AG04449 (cell line): Measurements from ENCODE around the gene OR8D2.

Experiments used
- CTCF ChIA-PET: fragments of 350-600 bp; formaldehyde crosslinking; extraction: SDS; loops from one replicate; lab custom pipeline; 2021; ENCODE audit warnings: antibody characterized with exemption; lab: Yijun Ruan, JAX
- POLR2A ChIA-PET: fragments of 400-600, 350-600 bp; formaldehyde crosslinking; extraction: SDS; loops from one replicate; lab custom pipeline; 2020; ENCODE audit warnings: antibody characterized with exemption, inconsistent platforms; lab: Yijun Ruan, JAX
- DNase-seq: peaks from one replicate; pipeline ENCODE4 v3.0.0-alpha.2; 2010; ENCODE audit warnings: low read depth, low spot score
- H3K4me3 ChIP-seq: 2 replicates; pipeline ENCODE4 v1.5.1; 2011; ENCODE audit warnings: low read depth, mild to moderate bottlenecking, control low read depth, low read length
- CTCF ChIP-seq: IDR thresholded peaks from one replicate; pipeline ENCODE4 v1.5.1; 2011; ENCODE audit warnings: mild to moderate bottlenecking, moderate library complexity, low read length, control low read depth, inconsistent platforms; ENCODE audit not compliant: insufficient read depth; ENCODE audit errors: missing control alignments

Gene OR8D2

GRCh38 chr11:124301548-124301947 lies 18.4 kb downstream of the OR8D2 start:
- no peak for DNase-seq
- CTCF ChIA-PET: no interaction called here
- POLR2A ChIA-PET: no interaction called here

GRCh38 chr11:124297921-124298320 lies 22.1 kb downstream of the OR8D2 start:
- no peak overlapping the region for H3K4me3 ChIP-seq
- no peak for TF ChIP-seq CTCF
- DNase-seq: peak; percentile 50
- POLR2A ChIA-PET: no interaction called here
- CTCF ChIA-PET: no interaction called here

More at GRCh38 chr11:124301548-124301947, 18.4 kb downstream of the OR8D2 start:
- no peak for TF ChIP-seq CTCF
- no peak overlapping the region for H3K4me3 ChIP-seq

GRCh38 chr11:124296016-124296415 lies 24.0 kb downstream of the OR8D2 start:
- no peak overlapping the region for H3K4me3 ChIP-seq
- no peak for TF ChIP-seq CTCF
- DNase-seq: no peak
- ChIA-PET POLR2A (no interaction called here), CTCF (no interaction called here)

GRCh38 chr11:124294687-124295086 lies 25.3 kb downstream of the OR8D2 start:
- H3K4me3 ChIP-seq: no peak overlapping the region
- ChIA-PET CTCF (no interaction called here), POLR2A (no interaction called here)
- TF ChIP-seq CTCF: no peak
- no peak for DNase-seq

GRCh38 chr11:124285610-124286344 lies 34.2 kb downstream of the OR8D2 start:
- peak; percentile 44 for DNase-seq
- H3K4me3 ChIP-seq: no peak overlapping the region
- POLR2A ChIA-PET: no interaction called here

GRCh38 chr11:124278261-124278660 lies 41.7 kb downstream of the OR8D2 start:
- CTCF ChIA-PET: no interaction called here
- no peak for TF ChIP-seq CTCF
- no peak overlapping the region for H3K4me3 ChIP-seq
- POLR2A ChIA-PET: no interaction called here
- DNase-seq: no peak

More at GRCh38 chr11:124285610-124286344, 34.2 kb downstream of the OR8D2 start:
- CTCF ChIA-PET: no interaction called here
- TF ChIP-seq CTCF: no peak
